Right atrium auricular region (tissue), 2 donors: Measurements from ENCODE around the gene NTN3. TPM values are rescaled to one million over a fixed set of nuclear protein-coding genes. Genes with fewer than 3 reads are reported as not detected.

Experiments used
- DNase-seq: peaks from one replicate; pipeline ENCODE4 v3.0.0-alpha.2; 2019; ENCODE audit warnings: low spot score
- H3K27ac ChIP-seq, 2 donors: fragments of 200-600 bp; sonication (generic); 1 replicate in 1 of 2; 2 replicates in 1 of 2; pipeline ENCODE4 v1.5.1; 2016 to 2019
- H3K27me3 ChIP-seq, 2 donors: fragments of 200-600 bp; sonication (generic); one replicate each; pipeline versions ENCODE4 v1.5.1 to v1.6.0; 2017 to 2019
- H3K36me3 ChIP-seq: fragments of 200-600 bp; sonication (generic); one replicate; pipeline ENCODE4 v1.5.1; 2016
- H3K4me1 ChIP-seq, 2 donors: fragments of 200-600 bp; sonication (generic); one replicate each; pipeline versions ENCODE4 v1.5.1 to v1.6.0; 2017 to 2019
- H3K4me3 ChIP-seq, 2 donors: fragments of 200-600 bp; sonication (generic); 1 replicate in 1 of 2; 2 replicates in 1 of 2; pipeline ENCODE4 v1.5.1; 2017 to 2019; ENCODE audit warnings: mild to moderate bottlenecking in 1 of 2, moderate library complexity in 1 of 2
- H3K9me3 ChIP-seq, 2 donors: fragments of 200-600 bp; sonication (generic); one replicate each; pipeline ENCODE4 v1.5.1; 2019
- total RNA-seq, 2 donors: library from RNA; depleted of rRNA; stranded (reverse); fragments of >200 nt; gene quantifications; one replicate each; pipeline ENCODE4 v1.1.0, GENCODE V29; 2016
- TF ChIP-seq, protein P1 (sequence below), 2 donors: fragments of 200-600 bp; sonication (generic); IDR thresholded peaks; one replicate each; pipeline ENCODE4 v1.5.1; 2019; ENCODE audit warnings: antibody characterized with exemption in 2 of 2

The NTN3 gene
- total RNA-seq, 2 donors from 2014 or later, result 0.22 to 0.51 TPM

DNA sequence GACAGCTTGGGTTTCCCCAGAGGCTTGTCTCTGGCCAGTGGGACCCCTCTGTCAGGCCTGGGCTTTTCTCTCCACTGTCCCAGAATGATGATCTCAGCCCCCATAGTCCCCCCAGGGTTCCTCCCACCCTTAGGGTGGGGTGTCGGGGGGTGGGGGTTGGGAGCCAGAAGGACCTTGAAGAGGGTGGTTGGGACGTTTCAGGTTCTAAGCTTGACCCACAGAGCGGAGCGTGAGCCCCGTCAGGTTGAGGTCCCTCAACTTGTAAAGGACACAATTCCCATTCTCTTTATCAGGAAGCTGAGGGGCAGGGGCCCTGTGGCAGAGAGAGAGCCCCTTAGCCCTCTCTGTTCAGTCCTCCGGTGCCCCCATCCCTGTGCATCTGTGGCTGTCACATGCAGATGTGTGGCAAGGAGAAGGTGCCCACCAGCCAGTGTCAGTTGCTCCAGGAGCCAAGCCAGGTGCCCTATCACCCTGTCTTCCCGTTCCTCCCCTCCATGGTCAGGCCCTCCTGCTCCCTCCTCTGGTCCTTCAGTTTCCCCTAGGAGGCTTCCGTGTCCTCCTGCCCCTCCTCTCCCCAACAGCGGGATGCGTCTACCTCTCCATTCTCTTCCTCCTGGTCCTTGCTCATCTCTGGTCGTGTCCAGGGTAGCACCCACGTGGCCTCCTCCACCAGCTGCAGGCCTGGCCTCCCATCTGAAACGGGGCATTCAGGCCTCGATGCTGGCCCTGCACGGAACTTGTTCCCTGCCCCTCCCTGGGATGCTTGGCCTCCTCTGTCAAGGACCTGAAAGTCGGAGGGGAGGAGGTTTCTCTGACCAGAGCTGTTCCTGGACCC, 1.5 kb upstream of the NTN3 start:
- Histone ChIP-seq H3K4me3 (no peak overlapping the region), H3K27me3 (peaks cover 2 to 6% of the 10 kb centered on the region in 2 donors), H3K36me3 (no peaks in the 10 kb centered on the region), H3K9me3 (no peaks in the 10 kb centered on the region), H3K4me1 (peaks cover 0 to 69% of the 10 kb centered on the region in 2 donors), H3K27ac (no peak overlapping the region)
- TF ChIP-seq, protein P1, sequence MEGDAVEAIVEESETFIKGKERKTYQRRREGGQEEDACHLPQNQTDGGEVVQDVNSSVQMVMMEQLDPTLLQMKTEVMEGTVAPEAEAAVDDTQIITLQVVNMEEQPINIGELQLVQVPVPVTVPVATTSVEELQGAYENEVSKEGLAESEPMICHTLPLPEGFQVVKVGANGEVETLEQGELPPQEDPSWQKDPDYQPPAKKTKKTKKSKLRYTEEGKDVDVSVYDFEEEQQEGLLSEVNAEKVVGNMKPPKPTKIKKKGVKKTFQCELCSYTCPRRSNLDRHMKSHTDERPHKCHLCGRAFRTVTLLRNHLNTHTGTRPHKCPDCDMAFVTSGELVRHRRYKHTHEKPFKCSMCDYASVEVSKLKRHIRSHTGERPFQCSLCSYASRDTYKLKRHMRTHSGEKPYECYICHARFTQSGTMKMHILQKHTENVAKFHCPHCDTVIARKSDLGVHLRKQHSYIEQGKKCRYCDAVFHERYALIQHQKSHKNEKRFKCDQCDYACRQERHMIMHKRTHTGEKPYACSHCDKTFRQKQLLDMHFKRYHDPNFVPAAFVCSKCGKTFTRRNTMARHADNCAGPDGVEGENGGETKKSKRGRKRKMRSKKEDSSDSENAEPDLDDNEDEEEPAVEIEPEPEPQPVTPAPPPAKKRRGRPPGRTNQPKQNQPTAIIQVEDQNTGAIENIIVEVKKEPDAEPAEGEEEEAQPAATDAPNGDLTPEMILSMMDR (IDR thresholded peaks at IDR 0.05), result no peak
- no peak for DNase-seq

DNA sequence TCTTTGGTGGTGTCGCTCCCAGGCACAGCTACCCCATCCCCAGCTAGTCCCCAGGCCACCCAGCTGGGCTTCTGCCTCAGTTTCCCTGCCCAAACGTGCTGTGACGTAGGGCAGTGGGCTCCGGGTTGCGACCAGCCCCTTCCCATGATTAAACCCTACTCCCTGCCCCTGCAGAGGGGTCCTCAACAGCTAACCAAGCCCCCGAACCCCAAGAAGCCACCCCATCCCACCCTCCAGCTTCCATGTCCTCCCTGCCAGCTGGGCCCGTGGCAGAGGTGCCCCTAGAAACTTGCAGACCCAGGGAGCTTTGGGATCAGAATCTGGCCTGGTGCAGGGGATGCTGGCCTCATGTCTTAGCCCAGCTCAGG, 879 bp upstream of the NTN3 start:
- DNase-seq, result no peak
- TF ChIP-seq, protein P1 (IDR thresholded peaks at IDR 0.05), result no peak
- no peaks in the 10 kb centered on the region for H3K36me3 ChIP-seq
- H3K4me3 ChIP-seq, result no peak overlapping the region
- peaks cover 0 to 70% of the 10 kb centered on the region in 2 donors for H3K4me1 ChIP-seq
- H3K27me3 ChIP-seq, result peaks cover 2 to 6% of the 10 kb centered on the region in 2 donors
- no peaks in the 10 kb centered on the region for H3K9me3 ChIP-seq
- no peak overlapping the region for H3K27ac ChIP-seq

DNA sequence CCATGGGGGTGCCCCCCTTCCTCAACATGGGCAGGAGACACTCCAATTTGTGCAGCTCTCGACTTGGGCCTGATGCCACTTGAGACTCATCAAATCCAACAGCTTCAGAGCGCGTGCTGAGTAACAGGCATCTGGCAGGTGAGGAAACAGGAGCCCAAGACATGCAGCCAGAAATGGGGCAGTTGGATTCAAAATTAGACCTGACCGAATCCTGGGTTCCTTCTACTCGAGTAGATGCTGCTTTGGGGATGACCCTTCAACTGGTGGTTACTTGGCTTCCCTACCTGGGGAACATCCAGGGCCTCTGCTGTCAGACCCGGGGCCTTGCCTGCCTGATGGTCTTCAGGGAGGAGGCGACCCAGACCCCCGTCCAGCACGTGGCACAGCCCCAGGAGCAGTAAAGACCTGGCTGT, 488 bp upstream of the NTN3 start:
- H3K4me3 ChIP-seq, result peak overlapping the region in 1 of 2 donors; percentile 47
- H3K27me3 ChIP-seq, result peaks cover 2 to 6% of the 10 kb centered on the region in 2 donors
- no peak for DNase-seq
- TF ChIP-seq, protein P1 (IDR thresholded peaks at IDR 0.05), result no peak
- peaks cover 0 to 74% of the 10 kb centered on the region in 2 donors for H3K4me1 ChIP-seq
- no peak overlapping the region for H3K27ac ChIP-seq
- no peaks in the 10 kb centered on the region for H3K36me3 ChIP-seq
- H3K9me3 ChIP-seq, result no peaks in the 10 kb centered on the region

DNA sequence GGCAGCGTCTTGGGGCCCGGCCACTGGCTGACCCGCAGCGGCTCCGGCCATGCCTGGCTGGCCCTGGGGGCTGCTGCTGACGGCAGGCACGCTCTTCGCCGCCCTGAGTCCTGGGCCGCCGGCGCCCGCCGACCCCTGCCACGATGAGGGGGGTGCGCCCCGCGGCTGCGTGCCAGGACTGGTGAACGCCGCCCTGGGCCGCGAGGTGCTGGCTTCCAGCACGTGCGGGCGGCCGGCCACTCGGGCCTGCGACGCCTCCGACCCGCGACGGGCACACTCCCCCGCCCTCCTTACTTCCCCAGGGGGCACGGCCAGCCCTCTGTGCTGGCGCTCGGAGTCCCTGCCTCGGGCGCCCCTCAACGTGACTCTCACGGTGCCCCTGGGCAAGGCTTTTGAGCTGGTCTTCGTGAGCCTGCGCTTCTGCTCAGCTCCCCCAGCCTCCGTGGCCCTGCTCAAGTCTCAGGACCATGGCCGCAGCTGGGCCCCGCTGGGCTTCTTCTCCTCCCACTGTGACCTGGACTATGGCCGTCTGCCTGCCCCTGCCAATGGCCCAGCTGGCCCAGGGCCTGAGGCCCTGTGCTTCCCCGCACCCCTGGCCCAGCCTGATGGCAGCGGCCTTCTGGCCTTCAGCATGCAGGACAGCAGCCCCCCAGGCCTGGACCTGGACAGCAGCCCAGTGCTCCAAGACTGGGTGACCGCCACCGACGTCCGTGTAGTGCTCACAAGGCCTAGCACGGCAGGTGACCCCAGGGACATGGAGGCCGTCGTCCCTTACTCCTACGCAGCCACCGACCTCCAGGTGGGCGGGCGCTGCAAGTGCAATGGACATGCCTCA, 773 bp downstream of the NTN3 start:
- no peak for DNase-seq
- Histone ChIP-seq H3K27ac (no peak overlapping the region), H3K4me3 (peak overlapping the region; percentile 15 to 47), H3K27me3 (peaks cover 2 to 6% of the 10 kb centered on the region in 2 donors), H3K9me3 (no peaks in the 10 kb centered on the region), H3K4me1 (peaks cover 0 to 81% of the 10 kb centered on the region in 2 donors), H3K36me3 (no peaks in the 10 kb centered on the region)
- TF ChIP-seq, protein P1 (IDR thresholded peaks at IDR 0.05), result no peak

DNA sequence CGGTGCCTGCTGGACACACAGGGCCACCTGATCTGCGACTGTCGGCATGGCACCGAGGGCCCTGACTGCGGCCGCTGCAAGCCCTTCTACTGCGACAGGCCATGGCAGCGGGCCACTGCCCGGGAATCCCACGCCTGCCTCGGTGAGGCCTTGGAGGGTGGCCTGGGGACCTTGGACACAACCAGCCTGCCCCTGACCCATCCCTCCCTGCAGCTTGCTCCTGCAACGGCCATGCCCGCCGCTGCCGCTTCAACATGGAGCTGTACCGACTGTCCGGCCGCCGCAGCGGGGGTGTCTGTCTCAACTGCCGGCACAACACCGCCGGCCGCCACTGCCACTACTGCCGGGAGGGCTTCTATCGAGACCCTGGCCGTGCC, 1.4 kb downstream of the NTN3 start:
- no peak for DNase-seq
- peaks cover 2 to 6% of the 10 kb centered on the region in 2 donors for H3K27me3 ChIP-seq
- H3K36me3 ChIP-seq, result no peaks in the 10 kb centered on the region
- H3K27ac ChIP-seq, result no peak overlapping the region
- no peak overlapping the region for H3K4me3 ChIP-seq
- TF ChIP-seq, protein P1 (IDR thresholded peaks at IDR 0.05), result no peak
- no peaks in the 10 kb centered on the region for H3K9me3 ChIP-seq
- peaks cover 0 to 76% of the 10 kb centered on the region in 2 donors for H3K4me1 ChIP-seq
